UCSD-AML1 (cell line): ENCODE results near the gene MAP2K7.
A peak's percentile ranks its signal among the peaks of the same experiment; 100 is the strongest.

Source experiments
- DNase-seq: peaks from one replicate; lab custom pipeline; 2025; ENCODE audit not compliant: unreplicated experiment; lab: John Stamatoyannopoulos, UW

Gene MAP2K7

GRCh38 chr19:7866399-7867091, 37.1 kb upstream of the MAP2K7 start:
- DNase-seq, result no peak

GRCh38 chr19:7867092-7867844, 36.4 kb upstream of the MAP2K7 start:
- no peak for DNase-seq

- DNase-seq, result no peak
These were observed 35.4 kb upstream of the MAP2K7 start for GRCh38 chr19:7868326-7868670.

GRCh38 chr19:7868671-7869452, 34.8 kb upstream of the MAP2K7 start:
- DNase-seq, result peak; percentile 89

- peak; percentile 84 for DNase-seq
These were observed 34.2 kb upstream of the MAP2K7 start for GRCh38 chr19:7869453-7869909.

- DNase-seq, result peak; percentile 91
These were observed 33.7 kb upstream of the MAP2K7 start for GRCh38 chr19:7869910-7870511.

GRCh38 chr19:7870571-7871436, 32.9 kb upstream of the MAP2K7 start:
- peak; percentile 92 for DNase-seq

- DNase-seq, result peak; percentile 97
These were observed 32.0 kb upstream of the MAP2K7 start for GRCh38 chr19:7871437-7872305.

GRCh38 chr19:7872306-7873204, 31.1 kb upstream of the MAP2K7 start:
- no peak for DNase-seq

- no peak for DNase-seq
These were observed 30.2 kb upstream of the MAP2K7 start for GRCh38 chr19:7873304-7874075.

- DNase-seq, result peak; percentile 71
These were observed 29.4 kb upstream of the MAP2K7 start, which contains the start of gene PRR36 for GRCh38 chr19:7874076-7874896. TSS of gene PRR36 (minus strand) at chr19:7874390. CDS start at chr19:7873689, 701 bp downstream.

- DNase-seq, result peak; percentile 35
These were observed 28.8 kb upstream of the MAP2K7 start for GRCh38 chr19:7874897-7875273.

GRCh38 chr19:7877249-7877836, 26.3 kb upstream of the MAP2K7 start:
- DNase-seq, result no peak

GRCh38 chr19:7879111-7879807, 24.4 kb upstream of the MAP2K7 start:
- no peak for DNase-seq

GRCh38 chr19:7879836-7880235, 23.8 kb upstream of the MAP2K7 start:
- no peak for DNase-seq

- DNase-seq, result no peak
These were observed 21.8 kb upstream of the MAP2K7 start for GRCh38 chr19:7881910-7882309.
